GM12873 (cell line): Measurements from ENCODE around the gene PPM1J.

Source experiments
- TF ChIP-seq, protein P1 (sequence below): IDR thresholded peaks from 2 replicates; pipeline ENCODE4 v1.5.1; 2012; ENCODE audit warnings: low read depth, mild to moderate bottlenecking, moderate library complexity, low read length, control low read depth; ENCODE audit not compliant: insufficient read depth; ENCODE audit errors: missing control alignments

Gene PPM1J

DNA sequence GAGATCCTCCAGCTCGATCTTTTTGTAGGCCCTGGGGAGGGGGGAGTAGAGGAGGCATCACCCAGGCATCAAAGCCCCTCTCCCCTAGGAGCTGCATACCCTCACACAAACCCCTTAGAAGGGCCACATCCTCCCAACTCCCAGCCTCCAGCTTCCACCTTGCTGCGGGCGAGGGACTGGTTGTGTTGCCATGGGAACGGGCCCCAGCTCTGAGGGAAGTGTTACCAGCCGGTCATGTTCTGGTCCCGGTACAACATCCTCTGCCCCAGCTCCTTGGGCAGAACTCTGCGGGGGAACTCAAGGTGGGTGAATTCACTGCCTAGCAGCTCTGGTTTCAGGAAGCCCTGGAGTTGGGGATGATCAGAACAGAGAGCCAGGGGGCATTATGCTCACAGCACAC lies 4.1 kb downstream of the PPM1J start:
- TF ChIP-seq, protein P1, sequence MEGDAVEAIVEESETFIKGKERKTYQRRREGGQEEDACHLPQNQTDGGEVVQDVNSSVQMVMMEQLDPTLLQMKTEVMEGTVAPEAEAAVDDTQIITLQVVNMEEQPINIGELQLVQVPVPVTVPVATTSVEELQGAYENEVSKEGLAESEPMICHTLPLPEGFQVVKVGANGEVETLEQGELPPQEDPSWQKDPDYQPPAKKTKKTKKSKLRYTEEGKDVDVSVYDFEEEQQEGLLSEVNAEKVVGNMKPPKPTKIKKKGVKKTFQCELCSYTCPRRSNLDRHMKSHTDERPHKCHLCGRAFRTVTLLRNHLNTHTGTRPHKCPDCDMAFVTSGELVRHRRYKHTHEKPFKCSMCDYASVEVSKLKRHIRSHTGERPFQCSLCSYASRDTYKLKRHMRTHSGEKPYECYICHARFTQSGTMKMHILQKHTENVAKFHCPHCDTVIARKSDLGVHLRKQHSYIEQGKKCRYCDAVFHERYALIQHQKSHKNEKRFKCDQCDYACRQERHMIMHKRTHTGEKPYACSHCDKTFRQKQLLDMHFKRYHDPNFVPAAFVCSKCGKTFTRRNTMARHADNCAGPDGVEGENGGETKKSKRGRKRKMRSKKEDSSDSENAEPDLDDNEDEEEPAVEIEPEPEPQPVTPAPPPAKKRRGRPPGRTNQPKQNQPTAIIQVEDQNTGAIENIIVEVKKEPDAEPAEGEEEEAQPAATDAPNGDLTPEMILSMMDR = no peak

GRCh38 chr1:112710586-112710985 lies 4.5 kb downstream of the PPM1J start:
- TF ChIP-seq, protein P1 = no peak

DNA sequence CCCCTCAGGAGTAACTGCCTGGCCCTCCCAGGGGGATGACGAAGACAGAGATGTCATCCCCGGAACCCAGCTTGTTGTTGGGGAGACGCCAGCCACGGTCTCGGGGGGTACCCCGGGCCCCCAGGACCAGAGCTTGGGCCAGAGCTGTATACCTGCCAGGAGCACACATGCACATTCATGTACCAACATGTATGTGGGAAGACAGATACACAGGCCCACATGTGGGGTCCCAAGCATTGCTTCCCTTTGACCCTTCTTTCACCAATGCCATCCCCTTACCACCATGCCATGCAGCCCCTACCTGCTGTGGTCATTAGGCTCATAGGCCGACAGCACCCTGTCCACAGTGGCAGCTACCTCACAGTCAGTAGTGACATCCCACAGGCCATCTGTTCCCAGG lies 5.0 kb downstream of the PPM1J start:
- TF ChIP-seq, protein P1 = no peak

DNA sequence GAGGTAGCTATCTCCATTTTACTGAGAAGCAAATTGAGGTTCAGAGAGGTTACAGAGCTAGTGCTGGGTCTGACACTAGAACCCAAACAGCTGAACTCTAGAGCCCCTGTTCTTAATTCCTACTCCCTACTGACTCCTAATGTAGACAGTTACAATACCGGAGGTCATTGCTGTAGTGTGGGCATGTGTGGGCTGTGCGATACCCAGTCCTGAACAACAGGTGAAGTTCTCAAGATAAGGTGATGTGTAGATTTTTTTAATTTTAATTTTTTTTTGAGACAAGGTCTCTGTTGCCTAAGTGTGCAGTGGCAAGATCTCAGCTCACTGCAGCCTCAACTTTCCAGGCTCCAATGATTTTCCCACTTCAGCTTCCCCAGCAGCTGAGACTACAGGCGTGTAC lies 6.6 kb downstream of the PPM1J start:
- TF ChIP-seq, protein P1 = no peak

GRCh38 chr1:112708002-112708448 lies 7.1 kb downstream of the PPM1J start:
- TF ChIP-seq, protein P1 = no peak

GRCh38 chr1:112707221-112708001 lies 7.7 kb downstream of the PPM1J start:
- TF ChIP-seq, protein P1 = peak; percentile 90

- TF ChIP-seq, protein P1 = no peak
Observed at GRCh38 chr1:112706505-112707220, 8.5 kb downstream of the PPM1J start, which contains the start of gene RHOC. RHOC (minus strand) TSS chr1:112707127; CDS start chr1:112703799, 3,328 bp downstream.
